GM21619 (cell line): ENCODE results near the gene SNAP91.
"Not testable (repeated sequence)": the region's sequence is repeated elsewhere in the genome, so short reads cannot be mapped to it uniquely, and the experiment has no call there.

Experiments used
- ATAC-seq: cut with Tn5 transposase; IDR thresholded peaks from one replicate; pipeline ENCODE4 v1.9.1; 2021; ENCODE audit not compliant: unreplicated experiment

SNAP91 gene

GRCh38 chr6:83551748-83552147 lies 157.2 kb downstream of the SNAP91 start:
- ATAC-seq: not testable (repeated sequence)

- not testable (repeated sequence) for ATAC-seq
Observed at GRCh38 chr6:83550482-83550881, 158.4 kb downstream of the SNAP91 start.

GRCh38 chr6:83546636-83547035 lies 162.3 kb downstream of the SNAP91 start:
- no peak for ATAC-seq

- ATAC-seq: no peak
Observed at GRCh38 chr6:83539678-83540077, 169.2 kb downstream of the SNAP91 start.

- no peak for ATAC-seq
Observed at GRCh38 chr6:83536647-83537589, 172.0 kb downstream of the SNAP91 start.

- ATAC-seq: no peak
Observed at GRCh38 chr6:83536034-83536646, 172.8 kb downstream of the SNAP91 start.

GRCh38 chr6:83518816-83519480 lies 190.0 kb downstream of the SNAP91 start:
- ATAC-seq: no peak

- no peak for ATAC-seq
Observed at GRCh38 chr6:83517500-83517899, 191.4 kb downstream of the SNAP91 start.

- no peak for ATAC-seq
Observed at GRCh38 chr6:83514866-83515466, 193.9 kb downstream of the SNAP91 start.

GRCh38 chr6:83514466-83514865 lies 194.4 kb downstream of the SNAP91 start:
- ATAC-seq: no peak

- ATAC-seq: no peak
Observed at GRCh38 chr6:83511901-83512681, 196.8 kb downstream of the SNAP91 start, which contains the start of gene PRSS35. TSS of gene PRSS35 (plus strand) at chr6:83512534. CDS start at chr6:83523442, 10,908 bp downstream.

- ATAC-seq: no peak
Observed at GRCh38 chr6:83511266-83511665, 197.6 kb downstream of the SNAP91 start.

GRCh38 chr6:83510791-83511190 lies 198.1 kb downstream of the SNAP91 start:
- ATAC-seq: no peak

- no peak for ATAC-seq
Observed at GRCh38 chr6:83509441-83509840, 199.5 kb downstream of the SNAP91 start.

GRCh38 chr6:83505356-83505755 lies 203.5 kb downstream of the SNAP91 start:
- no peak for ATAC-seq
